ENCODE data around the gene OR2V1. TPM values are rescaled to one million over a fixed set of nuclear protein-coding genes. Genes with fewer than 3 reads are reported as not detected.
A peak's percentile ranks its signal among the peaks of the same experiment; 100 is the strongest.
"Not testable (repeated sequence)": the region's sequence is repeated elsewhere in the genome, so short reads cannot be mapped to it uniquely, and the experiment has no call there.

The OR2V1 gene
- total and polyA plus RNA-seq, 7 experiments from 2014 or later: not detected

DNA sequence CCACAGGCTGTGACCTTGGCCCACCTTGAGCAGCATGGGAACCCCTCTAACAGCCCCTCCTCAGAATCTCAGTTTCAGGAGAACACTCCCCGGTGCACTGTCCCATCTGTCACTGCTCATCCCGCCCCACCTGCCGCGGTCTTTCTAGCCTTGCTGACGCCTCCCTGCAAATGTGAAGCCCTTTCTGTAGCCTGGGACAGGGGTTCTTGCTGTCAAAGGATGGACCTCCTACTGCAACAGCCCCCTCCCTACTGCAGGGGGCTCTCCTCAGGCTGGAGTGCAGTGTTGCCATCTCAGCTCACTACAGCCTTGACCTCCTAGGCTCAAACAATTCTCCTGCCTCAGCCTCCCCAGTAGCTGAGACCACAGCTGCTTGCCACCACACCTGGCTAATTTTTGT is 20.0 kb downstream of the OR2V1 start:
- Histone ChIP-seq H3K4me3 (ENCODE audit: low read length) (no peak overlapping the region), H3K9me3 (ENCODE audit: control insufficient read depth in 2 of 3, low read length in 3 of 3) (peaks cover 0 to 9% (median 0%) of the 10 kb centered on the region in 3 experiments), H3K27me3 (ENCODE audit: control insufficient read depth in 2 of 2, insufficient read depth in 2 of 2, low read length in 2 of 2) (peaks cover 0 to 16% of the 10 kb centered on the region in 2 donors), H3K36me3 (ENCODE audit: control insufficient read depth in 2 of 3, insufficient read depth in 3 of 3, low read length in 3 of 3) (no peaks in the 10 kb centered on the region), H3K27ac (ENCODE audit: low read depth, low read length) (no peak overlapping the region), H3K4me1 (ENCODE audit: control insufficient read depth in 2 of 2, insufficient read depth in 2 of 2, low read length in 2 of 2) (no peaks in the 10 kb centered on the region)
- intact Hi-C loops (cut with micrococcal nuclease): no loop called here
- peaks cover 0 to 15% (median 8%) of the 10 kb centered on the region in 7 donors for H3K4me1 Mint-ChIP-seq
- peaks cover 0 to 28% (median 6%) of the 10 kb centered on the region in 11 donors for H3K9me3 Mint-ChIP-seq
- H3K36me3 Mint-ChIP-seq: no peaks in the 10 kb centered on the region
- CTCF ChIA-PET: no interaction called here
- no peak for DNase-seq
- no peak overlapping the region for H3K4me3 Mint-ChIP-seq
- no peak overlapping the region for H3K27ac Mint-ChIP-seq
- no peak for ATAC-seq
- POLR2A ChIA-PET: no interaction called here
- H3K27me3 Mint-ChIP-seq: peaks cover 47 to 87% (median 82%) of the 10 kb centered on the region in 5 donors

- H3K9me3 ChIP-seq (ENCODE audit: control insufficient read depth in 2 of 3, low read length in 3 of 3): peaks cover 0 to 8% (median 0%) of the 10 kb centered on the region in 3 experiments
- ATAC-seq (no peak), DNase-seq (no peak)
- peaks cover 0 to 16% of the 10 kb centered on the region in 2 donors for H3K27me3 ChIP-seq (ENCODE audit: control insufficient read depth in 2 of 2, insufficient read depth in 2 of 2, low read length in 2 of 2)
- Mint-ChIP-seq H3K4me1 (peaks cover 0 to 8% (median 1%) of the 10 kb centered on the region in 7 donors), H3K27me3 (peaks cover 45 to 84% (median 77%) of the 10 kb centered on the region in 5 donors), H3K4me3 (no peak overlapping the region), H3K36me3 (peaks cover 0 to 4% (median 0%) of the 10 kb centered on the region in 5 donors), H3K27ac (no peak overlapping the region), H3K9me3 (peaks cover 0 to 17% (median 6%) of the 10 kb centered on the region in 11 donors)
- POLR2A ChIA-PET: no interaction called here
- CTCF ChIA-PET: no interaction called here
- intact Hi-C loops (cut with micrococcal nuclease): no loop called here
- no peaks in the 10 kb centered on the region for H3K36me3 ChIP-seq (ENCODE audit: control insufficient read depth in 2 of 3, insufficient read depth in 3 of 3, low read length in 3 of 3)
- H3K4me3 ChIP-seq (ENCODE audit: low read length): no peak overlapping the region
- peaks cover 0 to under 1% of the 10 kb centered on the region in 2 donors for H3K4me1 ChIP-seq (ENCODE audit: control insufficient read depth in 2 of 2, insufficient read depth in 2 of 2, low read length in 2 of 2)
- H3K27ac ChIP-seq (ENCODE audit: low read depth, low read length): no peak overlapping the region
Observed at GRCh38 chr5:181109489-181110013, 21.4 kb downstream of the OR2V1 start.

GRCh38 chr5:181108578-181109165 is 22.3 kb downstream of the OR2V1 start:
- H3K4me1 Mint-ChIP-seq: peaks cover 4 to 14% (median 6%) of the 10 kb centered on the region in 7 donors
- H3K36me3 ChIP-seq (ENCODE audit: control insufficient read depth in 2 of 3, insufficient read depth in 3 of 3, low read length in 3 of 3): no peaks in the 10 kb centered on the region
- no peak overlapping the region for H3K4me3 ChIP-seq (ENCODE audit: low read length)
- peaks cover 0 to 13% (median 2%) of the 10 kb centered on the region in 11 donors for H3K9me3 Mint-ChIP-seq
- H3K9me3 ChIP-seq (ENCODE audit: control insufficient read depth in 2 of 3, low read length in 3 of 3): no peaks in the 10 kb centered on the region
- DNase-seq (no peak), ATAC-seq (no peak)
- CTCF ChIA-PET: no interaction called here
- POLR2A ChIA-PET: no interaction called here
- H3K27ac ChIP-seq (ENCODE audit: low read depth, low read length): no peak overlapping the region
- H3K27ac Mint-ChIP-seq: no peak overlapping the region
- intact Hi-C loops (cut with micrococcal nuclease): no loop called here
- peaks cover 0 to 4% (median 0%) of the 10 kb centered on the region in 5 donors for H3K36me3 Mint-ChIP-seq
- no peak overlapping the region for H3K4me3 Mint-ChIP-seq
- peaks cover 0 to 6% of the 10 kb centered on the region in 2 donors for H3K4me1 ChIP-seq (ENCODE audit: control insufficient read depth in 2 of 2, insufficient read depth in 2 of 2, low read length in 2 of 2)
- H3K27me3 Mint-ChIP-seq: peaks cover 43 to 83% (median 73%) of the 10 kb centered on the region in 5 donors
- peaks cover 0 to 10% of the 10 kb centered on the region in 2 donors for H3K27me3 ChIP-seq (ENCODE audit: control insufficient read depth in 2 of 2, insufficient read depth in 2 of 2, low read length in 2 of 2)

DNA sequence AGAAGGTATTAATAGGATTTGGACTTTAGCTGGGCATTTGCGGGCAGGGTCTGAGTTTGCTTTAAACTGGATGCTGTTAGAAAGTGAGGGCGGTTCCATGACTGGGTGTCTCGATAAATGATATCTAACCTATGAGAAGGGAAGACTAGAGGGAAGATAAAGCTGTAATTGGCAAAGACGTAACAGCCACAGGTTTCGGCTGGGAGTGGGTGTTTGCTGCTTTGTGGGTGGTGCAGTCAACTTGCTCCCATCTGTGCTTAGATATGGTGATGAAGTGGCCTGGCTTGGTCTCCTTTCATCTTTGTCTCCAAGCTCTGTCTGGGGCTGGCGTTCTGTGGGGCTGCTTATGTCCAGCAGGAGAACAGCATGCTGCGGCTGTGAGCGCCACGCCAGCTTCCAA is 23.3 kb downstream of the OR2V1 start:
- ATAC-seq (no peak), DNase-seq (no peak)
- Histone ChIP-seq H3K36me3 (ENCODE audit: control insufficient read depth in 2 of 3, insufficient read depth in 3 of 3, low read length in 3 of 3) (no peaks in the 10 kb centered on the region), H3K27me3 (ENCODE audit: control insufficient read depth in 2 of 2, insufficient read depth in 2 of 2, low read length in 2 of 2) (peaks cover 0 to 10% of the 10 kb centered on the region in 2 donors), H3K4me3 (ENCODE audit: low read length) (no peak overlapping the region), H3K9me3 (ENCODE audit: control insufficient read depth in 2 of 3, low read length in 3 of 3) (no peaks in the 10 kb centered on the region), H3K4me1 (ENCODE audit: control insufficient read depth in 2 of 2, insufficient read depth in 2 of 2, low read length in 2 of 2) (peaks cover 0 to 6% of the 10 kb centered on the region in 2 donors), H3K27ac (ENCODE audit: low read depth, low read length) (no peak overlapping the region)
- CTCF ChIA-PET: no interaction called here
- peaks cover 4 to 14% (median 6%) of the 10 kb centered on the region in 7 donors for H3K4me1 Mint-ChIP-seq
- intact Hi-C loops (cut with micrococcal nuclease): no loop called here
- peaks cover 0 to 4% (median 0%) of the 10 kb centered on the region in 5 donors for H3K36me3 Mint-ChIP-seq
- H3K4me3 Mint-ChIP-seq: no peak overlapping the region
- H3K27me3 Mint-ChIP-seq: peaks cover 47 to 78% (median 70%) of the 10 kb centered on the region in 5 donors
- H3K9me3 Mint-ChIP-seq: peaks cover 0 to 13% (median 2%) of the 10 kb centered on the region in 11 donors
- no peak overlapping the region for H3K27ac Mint-ChIP-seq
- POLR2A ChIA-PET: no interaction called here

DNA sequence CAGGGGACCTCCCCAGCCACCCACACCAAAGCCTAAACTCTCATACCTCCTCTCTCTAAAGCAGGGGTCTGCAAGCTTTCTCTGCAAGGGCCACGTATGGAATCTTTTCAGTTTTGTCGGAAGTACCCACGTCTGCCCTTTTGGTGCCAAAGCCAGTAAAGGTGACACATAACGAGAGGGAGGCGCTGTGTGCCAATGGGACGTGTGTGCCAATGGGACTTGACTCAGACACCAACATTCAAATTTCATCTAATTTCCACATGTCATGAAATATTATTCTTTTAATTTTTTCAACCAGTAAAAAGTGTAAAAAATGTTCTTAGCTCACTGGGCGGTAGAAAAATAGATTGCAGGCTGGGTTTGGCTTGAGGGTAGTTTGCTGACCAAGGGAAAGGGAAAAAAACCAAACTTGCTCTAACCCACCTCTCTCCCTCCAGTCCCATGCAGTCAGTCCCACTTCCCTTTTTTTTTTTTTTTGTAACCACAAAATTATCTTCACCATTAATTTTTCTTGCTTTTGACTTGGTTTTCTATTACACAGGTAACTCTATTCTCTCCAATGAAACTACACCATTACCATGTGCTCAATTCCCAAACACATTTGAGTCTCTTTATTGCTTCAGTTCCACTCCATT is 25.5 kb downstream of the OR2V1 start:
- ChIA-PET CTCF (no interaction called here), POLR2A (no interaction called here)
- Mint-ChIP-seq H3K9me3 (peaks cover 0 to 7% (median 0%) of the 10 kb centered on the region in 11 donors), H3K36me3 (peaks cover 0 to 4% (median 0%) of the 10 kb centered on the region in 5 donors), H3K4me1 (peaks cover 4 to 14% (median 6%) of the 10 kb centered on the region in 7 donors), H3K4me3 (peak overlapping the region in 1 of 10 donors; percentile 17), H3K27me3 (peaks cover 35 to 59% (median 50%) of the 10 kb centered on the region in 5 donors), H3K27ac (no peak overlapping the region)
- Histone ChIP-seq H3K27ac (ENCODE audit: low read depth, low read length) (no peak overlapping the region), H3K27me3 (ENCODE audit: control insufficient read depth in 2 of 2, insufficient read depth in 2 of 2, low read length in 2 of 2) (peaks cover 0 to 5% of the 10 kb centered on the region in 2 donors), H3K4me3 (ENCODE audit: low read length) (no peak overlapping the region), H3K36me3 (ENCODE audit: control insufficient read depth in 2 of 3, insufficient read depth in 3 of 3, low read length in 3 of 3) (no peaks in the 10 kb centered on the region), H3K4me1 (ENCODE audit: control insufficient read depth in 2 of 2, insufficient read depth in 2 of 2, low read length in 2 of 2) (peaks cover 0 to 6% of the 10 kb centered on the region in 2 donors), H3K9me3 (ENCODE audit: control insufficient read depth in 2 of 3, low read length in 3 of 3) (no peaks in the 10 kb centered on the region)
- DNase-seq (no peak), ATAC-seq (no peak)
- intact Hi-C loops (cut with micrococcal nuclease): no loop called here

GRCh38 chr5:181104606-181105390 is 26.2 kb downstream of the OR2V1 start:
- POLR2A ChIA-PET: interaction anchor here (0.6 kb wide), 1 partner anchor 103 kb away, joined by 3 read pairs; no protein-coding TSS in a partner anchor
- DNase-seq; H3K27me3 ChIP-seq (ENCODE audit: control insufficient read depth in 2 of 2, insufficient read depth in 2 of 2, low read length in 2 of 2); H3K27ac Mint-ChIP-seq; H3K36me3 Mint-ChIP-seq; H3K9me3 Mint-ChIP-seq; CTCF ChIA-PET; H3K36me3 ChIP-seq (ENCODE audit: control insufficient read depth in 2 of 3, insufficient read depth in 3 of 3, low read length in 3 of 3); H3K9me3 ChIP-seq (ENCODE audit: control insufficient read depth in 2 of 3, low read length in 3 of 3); H3K27ac ChIP-seq (ENCODE audit: low read depth, low read length); H3K4me3 ChIP-seq (ENCODE audit: low read length); H3K4me1 ChIP-seq (ENCODE audit: control insufficient read depth in 2 of 2, insufficient read depth in 2 of 2, low read length in 2 of 2); ATAC-seq; intact Hi-C loops (cut with micrococcal nuclease): not testable (repeated sequence)
- peaks cover 4 to 20% (median 11%) of the 10 kb centered on the region in 7 donors for H3K4me1 Mint-ChIP-seq
- peak overlapping the region in 5 of 10 donors; percentile 76 to 85 (median 82) for H3K4me3 Mint-ChIP-seq
- peaks cover 41 to 58% (median 49%) of the 10 kb centered on the region in 5 donors for H3K27me3 Mint-ChIP-seq

All from naive thymus-derived CD4-positive, alpha-beta T cell (primary cell).